HepG2 (cell line): ENCODE data around the gene NELL1. TPM values are rescaled to one million over a fixed set of nuclear protein-coding genes. Genes with fewer than 3 reads are reported as not detected.

Experiments used
- ATAC-seq: fragments of 200-7000 bp; cut with Tn5 transposase; 3 replicates; pipeline ENCODE4 v1.9.1; 2020; ENCODE audit warnings: mild to moderate bottlenecking, moderate library complexity
- BruUV-seq: library from RNA; stranded (reverse); fragments of 400-500 nt; replicated peaks from 2 replicates; lab custom pipeline; 2021; lab: Mats Ljungman, UMichigan
- CTCF ChIA-PET: fragments of 300-600 bp; formaldehyde crosslinking; extraction: SDS; loops from one replicate; lab custom pipeline; 2021; ENCODE audit warnings: low total read pairs, inconsistent platforms, low intra/inter-chr PET ratio; lab: Yijun Ruan, JAX
- POLR2A ChIA-PET: fragments of 350-600 bp; sonication (Branson Sonifier 250); formaldehyde crosslinking; loops from one replicate; lab custom pipeline; 2020; ENCODE audit warnings: antibody characterized with exemption, inconsistent platforms; lab: Yijun Ruan, JAX
- DNase-seq: peaks from one replicate; pipeline ENCODE4 v3.0.0-alpha.2; 2015; ENCODE audit warnings: low spot score
- FAIRE-seq: peaks from 3 replicates; lab custom pipeline; 2011; peaks lifted over from hg19 to GRCh38; lab: Jason Lieb, UNC
- H2AFZ ChIP-seq: one replicate; pipeline ENCODE4 v1.6.1; 2011; ENCODE audit warnings: low read length, inconsistent platforms
- H3K27ac ChIP-seq: fragments of 300-600 bp; 3 replicates; pipeline ENCODE4 v1.8.0; 2011; ENCODE audit warnings: mixed run types, mild to moderate bottlenecking, mixed read lengths, low read length, inconsistent platforms; ENCODE audit not compliant: insufficient read depth; ENCODE audit errors: extremely low read length
- H3K27me3 ChIP-seq, 2 experiments: fragments of 200-600 bp in 1 of 2; 2 replicates in 1 of 2; 3 replicates in 1 of 2; pipeline versions ENCODE4 v1.6.0 to v1.8.0; 2011; ENCODE audit warnings: low read length in 2 of 2, mild to moderate bottlenecking in 2 of 2, moderate library complexity in 2 of 2, inconsistent platforms in 1 of 2; ENCODE audit not compliant: insufficient read depth in 2 of 2, control insufficient read depth in 1 of 2
- H3K36me3 ChIP-seq, 2 experiments: fragments of 200-600 bp in 1 of 2; replicated peaks in 1 of 2; 2 replicates in 1 of 2; 3 replicates in 1 of 2; pipeline versions ENCODE4 v1.5.1 to v1.8.0; 2011; ENCODE audit warnings: low read length in 2 of 2, inconsistent platforms in 1 of 2; ENCODE audit not compliant: insufficient read depth in 2 of 2, control insufficient read depth in 1 of 2
- H3K4me1 ChIP-seq: 2 replicates; pipeline ENCODE4 v1.5.1; 2012; ENCODE audit warnings: low read length, inconsistent platforms; ENCODE audit not compliant: insufficient read depth
- H3K4me2 ChIP-seq: 2 replicates; pipeline ENCODE4 v1.6.0; 2011; ENCODE audit warnings: low read depth, low read length, inconsistent platforms
- H3K4me3 ChIP-seq, 3 experiments: fragments of 200-600 bp in 1 of 3; sonication (generic), shearing (Covaris generic) in 1 of 3; replicated peaks in 1 of 3; 2 replicates each; pipeline ENCODE4 v1.5.1; 2011 to 2016; ENCODE audit warnings: low read length in 3 of 3, inconsistent platforms in 2 of 3, low read depth in 2 of 3, mild to moderate bottlenecking in 2 of 3, control low read depth in 1 of 3, mixed read lengths in 1 of 3; ENCODE audit not compliant: insufficient read depth in 1 of 3
- H3K79me2 ChIP-seq: one replicate; pipeline ENCODE4 v1.6.1; 2011; ENCODE audit warnings: low read length, inconsistent platforms; ENCODE audit not compliant: insufficient read depth
- H3K9ac ChIP-seq: 2 replicates; pipeline ENCODE4 v1.6.0; 2011; ENCODE audit warnings: mild to moderate bottlenecking, low read depth, low read length, inconsistent platforms; ENCODE audit not compliant: insufficient read depth
- H3K9me3 ChIP-seq: 2 replicates; pipeline ENCODE4 v1.5.1; 2012; ENCODE audit warnings: mild to moderate bottlenecking, low read length
- H4K20me1 ChIP-seq: 2 replicates; pipeline ENCODE4 v1.6.0; 2011; ENCODE audit warnings: inconsistent platforms, mild to moderate bottlenecking, low read length, moderate library complexity; ENCODE audit not compliant: insufficient read depth
- GABPB1 ChIP-seq: IDR thresholded peaks from 2 replicates; pipeline ENCODE4 v1.6.1; 2016; ENCODE audit warnings: mild to moderate bottlenecking, missing genetic modification reagents, moderate library complexity, missing compliant biosample characterization
- GATAD2A ChIP-seq: IDR thresholded peaks from 2 replicates; pipeline ENCODE4 v1.6.1; 2016
- IKZF4 ChIP-seq: sonication (generic); formaldehyde crosslinking; IDR thresholded peaks from 2 replicates; pipeline ENCODE4 v1.5.1; 2020; ENCODE audit warnings: borderline replicate concordance, mild to moderate bottlenecking, low read depth, missing genetic modification reagents; ENCODE audit errors: not compliant biosample characterization
- ISL2 ChIP-seq: sonication (generic); formaldehyde crosslinking; IDR thresholded peaks from 2 replicates; pipeline ENCODE4 v1.5.0; 2020; ENCODE audit warnings: missing genetic modification reagents
- RARA ChIP-seq: IDR thresholded peaks from 2 replicates; pipeline ENCODE4 v1.6.1; 2016; ENCODE audit warnings: missing genetic modification reagents, missing compliant biosample characterization
- SMARCE1 ChIP-seq: fragments of 450-650 bp; IDR thresholded peaks from 2 replicates; pipeline ENCODE4 v1.6.1; 2017; ENCODE audit warnings: borderline replicate concordance
- SOX5 ChIP-seq: IDR thresholded peaks from 2 replicates; pipeline ENCODE4 v1.6.1; 2016; ENCODE audit warnings: borderline replicate concordance
- ZNF207 ChIP-seq: fragments of 450-650 bp; IDR thresholded peaks from 2 replicates; pipeline ENCODE4 v1.6.1; 2016; ENCODE audit warnings: antibody characterized with exemption, borderline replicate concordance
- ZNF75D ChIP-seq: sonication (generic); formaldehyde crosslinking; IDR thresholded peaks from 2 replicates; pipeline ENCODE4 v1.8.1; 2023; ENCODE audit warnings: missing genetic modification reagents, mild to moderate bottlenecking, borderline replicate concordance
- WGBS: methylation state at CpG from one replicate; pipeline ENCODE4 v1.1.6; 2017; ENCODE audit warnings: low lambda C conversion rate; 5-methylcytosine and 5-hydroxymethylcytosine counted together
- in situ Hi-C: cut with HindIII; loops from 2 replicates; pipeline ENCODE4 v1.10.0; 2017; ENCODE audit warnings: low pct_unique_long_range_greater_than_20kb; ENCODE audit not compliant: extremely low pct_ligation_motif_present
- intact Hi-C: fragments of 100-400 bp; cut with micrococcal nuclease; formaldehyde crosslinking; loops from one replicate; pipeline ENCODE4 v1.10.0; 2022; ENCODE audit not compliant: unreplicated experiment
- polyA plus RNA-seq, 8 experiments: library from polyadenylated mRNA; depleted of rRNA in 3 of 8; stranded (reverse) in 7 of 8; unstranded in 1 of 8; fragments of >200 nt; fragmentation: Illumina TruSeq in 4 of 8; extraction: Trizol in 4 of 8; gene quantifications; 2 replicates each; pipeline versions ENCODE4 v1.2.1 to v1.2.3, GENCODE V29; 2011 to 2016; ENCODE audit warnings: low read depth in 4 of 8, missing spikeins in 1 of 8, mixed read lengths in 1 of 8; ENCODE audit not compliant: insufficient read depth in 1 of 8
- total RNA-seq, 5 experiments: library from RNA; depleted of rRNA; stranded (reverse); fragments of >200 nt; fragmentation: Illumina TruSeq; extraction: Trizol; gene quantifications; 2 replicates each; pipeline ENCODE4 v1.2.3, GENCODE V29; 2016; ENCODE audit warnings: low read depth in 1 of 5
- TF ChIP-seq, protein P1 (sequence below): sonication (generic); formaldehyde crosslinking; IDR thresholded peaks from 2 replicates; pipeline ENCODE4 v1.4.0; 2020; ENCODE audit warnings: missing genetic modification reagents, borderline replicate concordance

Gene NELL1
- total and polyA plus RNA-seq, 2 of the 13 experiments (the other 11 are each of a cell fraction or from before 2014, with no cell fraction given), result not detected

DNA sequence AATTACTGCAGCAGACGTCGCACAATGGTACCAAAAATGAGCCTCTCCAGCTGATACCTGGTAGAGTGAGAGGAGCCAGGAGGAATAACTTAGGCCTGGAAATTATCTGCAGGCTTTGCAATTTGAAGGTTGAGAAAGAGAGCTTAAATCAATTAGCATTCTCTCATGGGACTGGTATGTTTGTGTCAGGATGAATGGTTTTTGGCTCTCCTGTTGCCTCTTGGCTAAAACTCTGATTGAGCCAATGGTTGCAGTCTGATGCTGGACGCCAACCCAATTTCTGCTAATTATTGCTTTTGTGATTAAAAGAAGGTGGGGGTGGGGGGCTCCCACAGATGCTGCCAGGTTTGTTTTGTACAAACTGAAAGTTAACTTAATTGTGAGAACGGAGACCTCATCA, 12.5 kb upstream of the NELL1 start (continued):
- TF ChIP-seq ISL2 (CRISPR knock-in tag), result no peak
- TF ChIP-seq IKZF4 (CRISPR knock-in tag), result no peak

DNA sequence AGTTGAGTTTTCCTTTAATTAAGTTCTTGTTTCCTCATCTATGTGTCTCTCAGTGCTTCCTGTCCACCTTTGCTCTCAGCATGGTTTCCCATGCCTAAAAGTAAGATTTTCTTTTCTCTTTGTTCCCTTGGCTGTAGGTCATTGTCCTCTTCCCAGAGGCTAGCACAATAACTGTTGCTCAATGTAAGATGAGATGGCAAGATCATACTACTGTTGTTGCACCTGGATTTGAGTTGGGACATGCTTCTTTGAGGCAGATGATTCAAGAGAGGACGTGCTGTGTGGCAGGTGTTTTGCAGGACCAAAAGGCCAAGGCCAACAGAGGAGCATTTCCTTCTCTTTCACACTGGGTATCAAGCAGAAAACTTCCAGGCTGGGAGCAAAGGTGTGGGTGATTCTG, 11.3 kb upstream of the NELL1 start:
- H2AFZ ChIP-seq, result no peak overlapping the region
- DNase-seq, result no peak
- no peak overlapping the region for H3K4me2 ChIP-seq
- no peaks in the 10 kb centered on the region for H3K9me3 ChIP-seq
- no peaks in the 10 kb centered on the region for H3K79me2 ChIP-seq
- no peak for FAIRE-seq
- peaks cover 0 to 10% of the 10 kb centered on the region in 2 experiments; a peak in 1 of 5 replicates for H3K27me3 ChIP-seq
- intact Hi-C loops, result no loop called here
- ATAC-seq, result no peak
- no peak overlapping the region for H3K27ac ChIP-seq
- no peak overlapping the region for H3K9ac ChIP-seq
- BruUV-seq, result no TSS peak
- peaks cover 8% of the 10 kb centered on the region; the same call in 1 of the 2 replicates for H3K4me1 ChIP-seq
- no peaks in the 10 kb centered on the region for H4K20me1 ChIP-seq
- ChIA-PET POLR2A (no interaction called here), CTCF (no interaction called here)
- in situ Hi-C loops, result loop anchor here (25.0 kb wide), 1 partner anchor 1479 kb away; no protein-coding TSS in a partner anchor
- no peak overlapping the region for H3K4me3 ChIP-seq
- TF ChIP-seq GABPB1 (no peak), SOX5 (CRISPR knock-in tag) (peak; percentile 71)
- 0% methylated on average over 1 of the region's 1 CpG for WGBS
- no peaks in the 10 kb centered on the region for H3K36me3 ChIP-seq

DNA sequence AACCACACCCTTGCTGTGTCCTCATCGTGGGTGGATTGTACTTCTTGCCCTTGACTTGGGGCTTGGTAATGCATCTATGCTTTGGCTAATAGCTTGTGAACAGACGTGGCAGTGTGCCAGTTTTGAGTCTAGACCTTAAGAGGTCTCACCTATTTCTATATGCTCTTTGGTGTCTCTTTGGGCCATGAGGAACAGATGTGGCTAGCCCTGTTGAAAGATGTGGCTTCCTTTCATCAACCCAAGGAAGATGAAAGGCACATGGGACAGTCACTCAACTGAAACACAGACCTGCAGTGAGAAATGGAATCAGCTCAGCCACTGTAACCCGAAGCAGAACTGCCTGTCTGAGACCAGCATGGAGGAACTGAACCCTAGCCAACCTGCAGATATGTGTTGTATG, 7.9 kb upstream of the NELL1 start:
- H3K27ac ChIP-seq, result no peak overlapping the region
- WGBS, result 3% methylated on average over 3 of the region's 3 CpGs
- no peak overlapping the region for H3K4me2 ChIP-seq
- DNase-seq, result no peak
- in situ Hi-C loops, result loop anchor here (25.0 kb wide), 1 partner anchor 1476 kb away; no protein-coding TSS in a partner anchor
- H3K4me3 ChIP-seq, result no peak overlapping the region
- CTCF ChIA-PET, result no interaction called here
- H3K79me2 ChIP-seq, result no peaks in the 10 kb centered on the region
- no peak overlapping the region for H3K9ac ChIP-seq
- no peaks in the 10 kb centered on the region for H4K20me1 ChIP-seq
- intact Hi-C loops, result no loop called here
- no TSS peak for BruUV-seq
- POLR2A ChIA-PET, result no interaction called here
- FAIRE-seq, result no peak
- H3K4me1 ChIP-seq, result peaks cover 8% of the 10 kb centered on the region; the same call in 1 of the 2 replicates
- H3K9me3 ChIP-seq, result no peaks in the 10 kb centered on the region
- H3K36me3 ChIP-seq, result no peaks in the 10 kb centered on the region
- H3K27me3 ChIP-seq, result no peaks in the 10 kb centered on the region
- ATAC-seq, result no peak
- no peak overlapping the region for H2AFZ ChIP-seq
- no peak for TF ChIP-seq RARA (CRISPR knock-in tag)
- TF ChIP-seq GATAD2A (CRISPR knock-in tag), result no peak
- TF ChIP-seq, protein P1, sequence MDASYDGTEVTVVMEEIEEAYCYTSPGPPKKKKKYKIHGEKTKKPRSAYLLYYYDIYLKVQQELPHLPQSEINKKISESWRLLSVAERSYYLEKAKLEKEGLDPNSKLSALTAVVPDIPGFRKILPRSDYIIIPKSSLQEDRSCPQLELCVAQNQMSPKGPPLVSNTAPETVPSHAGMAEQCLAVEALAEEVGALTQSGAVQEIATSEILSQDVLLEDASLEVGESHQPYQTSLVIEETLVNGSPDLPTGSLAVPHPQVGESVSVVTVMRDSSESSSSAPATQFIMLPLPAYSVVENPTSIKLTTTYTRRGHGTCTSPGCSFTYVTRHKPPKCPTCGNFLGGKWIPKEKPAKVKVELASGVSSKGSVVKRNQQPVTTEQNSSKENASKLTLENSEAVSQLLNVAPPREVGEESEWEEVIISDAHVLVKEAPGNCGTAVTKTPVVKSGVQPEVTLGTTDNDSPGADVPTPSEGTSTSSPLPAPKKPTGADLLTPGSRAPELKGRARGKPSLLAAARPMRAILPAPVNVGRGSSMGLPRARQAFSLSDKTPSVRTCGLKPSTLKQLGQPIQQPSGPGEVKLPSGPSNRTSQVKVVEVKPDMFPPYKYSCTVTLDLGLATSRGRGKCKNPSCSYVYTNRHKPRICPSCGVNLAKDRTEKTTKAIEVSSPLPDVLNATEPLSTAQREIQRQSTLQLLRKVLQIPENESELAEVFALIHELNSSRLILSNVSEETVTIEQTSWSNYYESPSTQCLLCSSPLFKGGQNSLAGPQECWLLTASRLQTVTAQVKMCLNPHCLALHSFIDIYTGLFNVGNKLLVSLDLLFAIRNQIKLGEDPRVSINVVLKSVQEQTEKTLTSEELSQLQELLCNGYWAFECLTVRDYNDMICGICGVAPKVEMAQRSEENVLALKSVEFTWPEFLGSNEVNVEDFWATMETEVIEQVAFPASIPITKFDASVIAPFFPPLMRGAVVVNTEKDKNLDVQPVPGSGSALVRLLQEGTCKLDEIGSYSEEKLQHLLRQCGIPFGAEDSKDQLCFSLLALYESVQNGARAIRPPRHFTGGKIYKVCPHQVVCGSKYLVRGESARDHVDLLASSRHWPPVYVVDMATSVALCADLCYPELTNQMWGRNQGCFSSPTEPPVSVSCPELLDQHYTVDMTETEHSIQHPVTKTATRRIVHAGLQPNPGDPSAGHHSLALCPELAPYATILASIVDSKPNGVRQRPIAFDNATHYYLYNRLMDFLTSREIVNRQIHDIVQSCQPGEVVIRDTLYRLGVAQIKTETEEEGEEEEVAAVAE (CRISPR knock-in tag), result no peak
- no peak for TF ChIP-seq SMARCE1
- no peak for TF ChIP-seq ZNF207
- no peak for TF ChIP-seq ZNF75D (CRISPR knock-in tag)
